GM18868 (cell line): ENCODE results near the gene HID1.
"Not testable (repeated sequence)": the region's sequence is repeated elsewhere in the genome, so short reads cannot be mapped to it uniquely, and the experiment has no call there.

Source experiments
- ATAC-seq: cut with Tn5 transposase; IDR thresholded peaks from one replicate; pipeline ENCODE4 v1.9.1; 2021; ENCODE audit warnings: mild to moderate bottlenecking, moderate library complexity; ENCODE audit not compliant: unreplicated experiment

The HID1 gene

GRCh38 chr17:74972107-74972972 lies at the start of gene HID1:
TSS of gene HID1 (minus strand) at chr17:74972759. CDS start at chr17:74972656, 103 bp downstream.
- ATAC-seq: no peak

GRCh38 chr17:75020331-75021110 lies 48.0 kb upstream of the HID1 start:
- no peak for ATAC-seq

DNA sequence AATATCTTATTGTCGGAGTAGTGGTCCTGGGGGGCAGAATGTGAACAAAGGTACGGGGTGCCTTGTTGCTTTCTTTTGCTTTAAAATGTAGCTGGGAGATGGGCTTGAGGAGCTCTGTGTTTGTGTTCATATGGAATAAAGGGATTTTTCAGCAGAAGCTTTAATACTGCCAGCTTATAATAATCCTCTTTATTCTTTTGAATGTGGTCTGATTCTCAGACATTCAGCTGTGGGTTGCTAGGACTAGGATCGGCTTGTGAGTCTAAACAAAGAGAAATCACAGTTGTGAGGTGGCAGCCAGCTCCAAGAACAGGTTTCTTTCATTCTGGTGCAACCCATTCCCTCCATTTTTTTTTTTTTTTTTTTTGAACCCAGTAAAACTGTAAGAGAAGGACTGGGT lies 47.2 kb upstream of the HID1 start:
- ATAC-seq: no peak

DNA sequence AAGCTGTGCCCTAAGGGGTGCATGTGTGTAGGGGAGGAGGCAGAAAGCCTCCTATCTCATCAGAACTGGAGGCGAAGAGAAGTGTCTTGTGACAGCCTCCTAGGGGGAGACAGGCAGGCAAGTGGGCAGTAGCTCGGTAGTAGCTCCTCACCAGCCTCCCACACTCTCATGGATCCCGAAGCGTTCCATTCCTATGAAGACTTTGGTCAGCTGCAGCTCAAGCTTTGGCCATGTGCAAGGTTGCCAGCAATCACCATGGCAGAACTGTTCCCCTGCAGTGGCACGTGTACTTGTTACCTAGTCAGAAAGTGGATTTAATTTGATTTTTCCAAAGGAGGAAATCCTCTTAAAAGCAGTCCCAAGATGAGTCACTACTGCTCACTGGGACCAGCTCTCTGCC lies 46.6 kb upstream of the HID1 start:
- no peak for ATAC-seq

DNA sequence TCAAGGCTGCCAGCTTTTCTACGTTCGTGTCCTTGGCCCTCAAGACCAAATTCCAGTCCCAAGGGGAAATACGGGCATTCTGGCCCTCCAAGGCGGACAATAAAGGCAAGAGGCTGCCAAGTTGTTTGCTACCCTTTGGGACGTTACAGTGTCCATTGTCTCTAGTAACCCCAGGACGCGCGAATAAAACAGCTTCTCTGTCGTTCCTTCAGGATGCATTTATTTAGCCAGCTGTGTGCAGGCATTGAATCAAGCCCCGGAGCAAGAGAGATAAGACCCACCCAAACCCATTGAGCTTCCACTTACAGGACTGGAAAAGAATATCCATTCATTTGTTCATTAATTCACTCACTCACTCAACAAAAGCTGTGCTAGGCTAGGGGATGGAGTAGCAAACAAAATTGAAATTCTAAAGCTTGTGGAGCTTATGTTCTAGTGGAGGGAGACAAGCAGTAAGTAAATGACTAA lies 40.6 kb upstream of the HID1 start:
- no peak for ATAC-seq

GRCh38 chr17:75012346-75013091 lies 40.0 kb upstream of the HID1 start, which contains the start of gene MRPL58:
TSS of gene MRPL58 (plus strand) at chr17:75012670. CDS start at chr17:75012687, 17 bp downstream.
- ATAC-seq: peak; percentile 84

DNA sequence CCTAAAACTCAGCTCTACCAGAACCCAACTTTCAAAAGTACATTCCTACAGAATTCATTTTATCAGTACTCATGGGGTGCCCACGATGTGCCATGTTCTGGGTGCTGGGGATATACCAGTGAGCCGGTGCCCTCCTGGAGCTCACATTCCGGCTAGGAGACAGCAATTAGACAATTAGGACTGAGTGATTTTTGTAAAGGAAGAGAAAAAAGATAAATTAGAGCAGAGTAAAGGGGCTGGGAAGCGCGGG lies 39.5 kb upstream of the HID1 start:
- no peak for ATAC-seq

GRCh38 chr17:75011401-75012095 lies 39.0 kb upstream of the HID1 start:
- no peak for ATAC-seq

GRCh38 chr17:75010683-75011400 lies 38.3 kb upstream of the HID1 start:
- no peak for ATAC-seq

- ATAC-seq: no peak
These were observed 36.7 kb upstream of the HID1 start for GRCh38 chr17:75009139-75009724.

DNA sequence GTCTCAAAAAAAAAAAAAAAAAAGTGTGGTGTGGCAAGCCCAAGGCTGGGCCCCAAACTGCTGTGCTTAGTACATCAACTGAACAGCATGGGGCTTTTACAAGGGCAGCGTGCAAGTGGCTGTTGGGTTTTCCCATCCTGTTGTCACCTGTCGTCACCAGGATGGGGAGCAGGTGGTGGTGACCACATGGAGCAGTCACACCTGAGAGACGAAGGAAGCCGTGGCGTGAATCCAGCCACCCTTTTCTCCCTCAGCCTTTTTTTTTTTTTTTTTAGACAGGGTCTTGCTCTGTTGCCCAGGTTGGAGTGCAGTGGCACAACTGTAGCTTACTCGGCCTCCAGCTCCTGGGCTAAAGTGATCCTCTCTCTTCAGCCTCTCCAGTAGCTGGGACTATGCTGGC lies 35.8 kb upstream of the HID1 start:
- no peak for ATAC-seq

DNA sequence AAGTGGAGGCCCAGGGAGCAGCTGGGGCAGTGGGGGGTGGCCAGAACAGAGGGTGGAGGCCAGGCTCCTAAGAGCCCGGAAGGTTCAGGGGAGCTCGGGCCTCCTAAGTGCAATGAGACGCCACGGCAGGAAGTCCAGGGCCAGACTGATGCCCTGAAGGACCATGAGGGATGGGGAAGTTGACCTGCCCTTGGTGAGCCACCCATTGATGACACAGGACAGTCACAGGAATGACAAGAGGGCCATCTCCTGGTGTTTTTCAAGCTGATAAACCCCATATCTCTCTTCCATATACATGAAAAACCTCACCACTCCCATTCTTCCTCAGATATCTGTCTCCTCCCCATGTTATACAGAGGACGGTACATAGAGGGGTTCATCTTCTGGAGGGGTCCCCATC lies 34.1 kb upstream of the HID1 start:
- ATAC-seq: no peak

GRCh38 chr17:75006084-75006483 lies 33.5 kb upstream of the HID1 start:
- not testable (repeated sequence) for ATAC-seq

DNA sequence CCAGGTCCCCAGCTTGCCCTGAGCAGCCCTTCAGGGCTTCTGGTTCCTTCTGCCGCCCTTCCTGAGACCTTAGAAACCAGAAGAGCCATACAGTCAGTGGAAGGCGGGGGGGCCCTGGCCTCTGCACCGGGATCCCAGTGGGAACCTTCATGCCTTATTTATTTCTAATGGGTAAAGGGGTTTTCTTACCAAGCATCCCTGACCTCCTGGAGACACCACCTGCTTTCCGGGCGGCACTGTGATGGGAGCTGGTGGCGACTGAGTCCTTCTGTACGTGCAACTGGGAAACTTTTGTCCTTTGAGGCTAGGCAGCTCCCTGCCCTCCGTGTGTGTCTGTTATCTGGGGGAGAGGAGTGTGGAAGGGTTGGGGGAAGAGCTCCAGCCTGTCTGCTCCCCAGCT lies 32.7 kb upstream of the HID1 start:
- no peak for ATAC-seq

- no peak for ATAC-seq
These were observed 31.8 kb upstream of the HID1 start for GRCh38 chr17:75004371-75004770.

DNA sequence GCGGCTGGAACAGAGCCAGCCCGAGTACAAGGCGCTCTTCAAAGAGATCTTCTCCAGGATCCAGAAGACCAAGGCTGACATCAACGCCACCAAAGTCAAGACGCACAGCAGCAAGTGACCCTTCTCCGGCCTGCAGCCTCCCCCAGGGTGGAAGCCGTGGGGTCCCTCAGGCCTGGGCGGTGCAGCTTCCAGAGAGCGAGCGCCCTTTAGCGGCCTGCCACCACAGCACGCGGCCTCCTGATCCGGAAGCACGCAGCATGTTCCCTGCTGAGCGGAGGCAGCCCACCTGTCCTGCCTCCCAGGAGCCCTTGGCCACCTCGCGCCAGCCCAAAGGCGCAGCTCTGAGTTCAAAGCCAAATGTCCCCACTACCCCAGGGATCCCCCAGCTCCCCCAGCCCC lies 31.4 kb upstream of the HID1 start:
- no peak for ATAC-seq

- ATAC-seq: no peak
These were observed 30.8 kb upstream of the HID1 start for GRCh38 chr17:75003070-75003956.

DNA sequence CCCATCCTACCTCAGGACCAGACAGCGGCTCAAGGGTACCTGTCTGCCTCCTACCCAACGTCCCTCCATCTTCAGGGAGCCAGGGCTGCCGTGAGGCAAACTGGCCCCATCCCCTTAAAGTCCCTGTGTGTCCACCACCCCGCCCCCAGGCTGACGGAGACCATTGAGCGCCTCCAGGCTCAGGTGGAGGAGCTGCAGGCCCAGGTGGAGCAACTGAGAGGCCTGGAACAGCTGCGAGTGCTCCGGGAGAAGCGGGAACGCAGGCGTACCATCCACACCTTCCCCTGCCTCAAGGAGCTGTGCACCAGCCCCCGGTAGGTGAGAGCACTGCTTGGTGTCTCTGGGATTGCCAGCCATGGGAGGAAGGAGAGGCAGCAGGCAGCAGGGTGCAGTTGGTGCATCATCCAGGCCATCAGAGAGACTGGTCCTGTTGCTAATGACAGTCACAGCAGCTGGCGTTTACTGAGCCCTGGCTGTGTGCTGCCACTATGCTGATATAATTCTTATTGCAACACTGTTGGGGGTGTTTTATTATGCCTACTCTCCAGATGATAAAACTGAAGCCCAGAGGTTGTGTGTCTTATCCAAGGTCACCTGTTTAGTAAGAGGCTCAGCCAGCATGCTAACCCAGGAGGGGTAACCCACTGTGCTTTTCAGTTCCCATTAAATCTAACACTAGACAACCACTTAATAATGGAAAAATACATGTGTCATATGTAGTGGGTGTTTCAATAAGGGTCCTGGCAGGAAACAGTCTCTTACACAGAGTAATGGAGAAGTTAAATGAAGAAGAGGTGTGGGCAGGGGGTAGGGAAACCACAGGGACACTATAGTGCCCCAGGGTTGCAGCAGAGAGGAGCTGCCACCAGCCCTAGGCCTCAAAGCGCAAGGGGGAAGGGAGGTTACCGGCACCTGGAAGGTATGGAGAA lies 29.6 kb upstream of the HID1 start:
- ATAC-seq: no peak
